ENCODE results near the gene GABRR2. TPM values are rescaled to one million over a fixed set of nuclear protein-coding genes. Genes with fewer than 3 reads are reported as not detected.

Gene GABRR2
- total RNA-seq, 4 donors from 2014 or later = 0.57 to 1.4 TPM; not detected in 2

DNA sequence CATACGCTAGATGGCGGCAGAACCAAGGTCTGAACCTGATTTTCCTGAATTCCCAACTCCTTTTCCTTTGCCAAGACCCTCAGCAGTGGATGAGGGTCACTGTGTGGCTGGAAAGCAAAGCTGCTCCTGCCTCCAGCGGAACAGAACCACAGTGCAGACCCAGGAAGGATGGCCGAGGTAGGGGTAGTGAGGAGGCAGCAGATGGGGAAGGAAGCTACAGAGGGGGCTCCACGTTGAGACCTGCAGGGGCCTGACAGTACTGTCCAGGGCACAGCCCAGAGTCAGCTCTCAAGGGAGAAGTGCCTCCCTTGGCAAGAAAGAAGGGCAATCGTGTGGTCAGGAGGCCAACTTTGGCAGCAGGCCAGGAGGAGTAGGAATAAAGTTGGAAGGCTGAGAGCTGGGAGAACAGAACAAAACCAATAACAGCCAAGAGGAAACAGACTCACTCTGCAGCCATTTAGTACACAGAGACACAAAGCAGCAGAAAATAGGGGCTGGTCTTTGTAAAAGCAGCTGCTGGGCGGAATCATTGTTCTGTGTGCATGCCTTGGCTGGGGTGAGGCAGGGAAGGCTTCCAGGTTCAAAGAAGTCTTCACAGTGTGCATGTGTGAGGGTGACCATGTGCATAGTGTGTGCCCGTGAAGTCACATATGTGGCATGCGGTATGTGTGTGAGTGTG lies 3.1 kb downstream of the GABRR2 start:
- TF ChIP-seq, protein P1, sequence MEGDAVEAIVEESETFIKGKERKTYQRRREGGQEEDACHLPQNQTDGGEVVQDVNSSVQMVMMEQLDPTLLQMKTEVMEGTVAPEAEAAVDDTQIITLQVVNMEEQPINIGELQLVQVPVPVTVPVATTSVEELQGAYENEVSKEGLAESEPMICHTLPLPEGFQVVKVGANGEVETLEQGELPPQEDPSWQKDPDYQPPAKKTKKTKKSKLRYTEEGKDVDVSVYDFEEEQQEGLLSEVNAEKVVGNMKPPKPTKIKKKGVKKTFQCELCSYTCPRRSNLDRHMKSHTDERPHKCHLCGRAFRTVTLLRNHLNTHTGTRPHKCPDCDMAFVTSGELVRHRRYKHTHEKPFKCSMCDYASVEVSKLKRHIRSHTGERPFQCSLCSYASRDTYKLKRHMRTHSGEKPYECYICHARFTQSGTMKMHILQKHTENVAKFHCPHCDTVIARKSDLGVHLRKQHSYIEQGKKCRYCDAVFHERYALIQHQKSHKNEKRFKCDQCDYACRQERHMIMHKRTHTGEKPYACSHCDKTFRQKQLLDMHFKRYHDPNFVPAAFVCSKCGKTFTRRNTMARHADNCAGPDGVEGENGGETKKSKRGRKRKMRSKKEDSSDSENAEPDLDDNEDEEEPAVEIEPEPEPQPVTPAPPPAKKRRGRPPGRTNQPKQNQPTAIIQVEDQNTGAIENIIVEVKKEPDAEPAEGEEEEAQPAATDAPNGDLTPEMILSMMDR (IDR thresholded peaks at IDR 0.05; ENCODE audit: low read depth) = no peak

DNA sequence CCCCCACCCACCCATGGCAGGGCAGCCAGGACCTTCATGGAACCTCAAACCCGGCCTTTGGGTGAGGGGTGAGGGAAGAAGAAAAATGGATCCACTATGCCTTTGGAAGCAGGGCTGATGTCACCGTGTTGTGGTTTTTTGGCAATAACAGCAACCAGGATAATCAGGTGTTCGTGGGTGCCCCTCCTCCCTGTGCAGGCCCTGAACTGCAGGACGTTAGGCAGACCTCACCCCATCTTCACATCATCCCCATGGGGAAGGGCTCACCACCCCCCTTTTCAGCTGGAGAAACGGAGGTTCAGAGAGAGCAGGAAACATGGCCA lies 3.6 kb downstream of the GABRR2 start:
- TF ChIP-seq, protein P1 (IDR thresholded peaks at IDR 0.05; ENCODE audit: low read depth) = no peak

DNA sequence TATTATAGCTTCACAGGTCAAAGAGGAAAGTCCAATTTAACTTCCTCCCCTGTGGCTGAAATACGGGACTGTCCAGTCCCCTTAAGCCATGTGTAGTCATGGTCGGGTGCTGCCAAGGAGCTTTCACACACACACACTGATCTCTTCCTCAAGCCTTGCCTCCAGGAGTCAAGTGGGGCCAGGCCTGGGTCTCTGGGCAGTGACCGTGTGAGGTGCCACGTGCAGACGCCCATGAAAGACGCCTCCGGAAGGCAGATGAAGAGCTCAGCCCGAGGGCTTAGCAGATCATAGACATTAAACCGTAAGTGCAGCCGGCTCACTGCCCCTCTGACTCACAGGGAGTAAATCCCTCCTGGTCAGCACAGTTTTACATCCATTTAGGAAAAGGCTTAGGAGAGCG lies 4.2 kb downstream of the GABRR2 start:
- TF ChIP-seq, protein P1 (IDR thresholded peaks at IDR 0.05; ENCODE audit: low read depth) = no peak

DNA sequence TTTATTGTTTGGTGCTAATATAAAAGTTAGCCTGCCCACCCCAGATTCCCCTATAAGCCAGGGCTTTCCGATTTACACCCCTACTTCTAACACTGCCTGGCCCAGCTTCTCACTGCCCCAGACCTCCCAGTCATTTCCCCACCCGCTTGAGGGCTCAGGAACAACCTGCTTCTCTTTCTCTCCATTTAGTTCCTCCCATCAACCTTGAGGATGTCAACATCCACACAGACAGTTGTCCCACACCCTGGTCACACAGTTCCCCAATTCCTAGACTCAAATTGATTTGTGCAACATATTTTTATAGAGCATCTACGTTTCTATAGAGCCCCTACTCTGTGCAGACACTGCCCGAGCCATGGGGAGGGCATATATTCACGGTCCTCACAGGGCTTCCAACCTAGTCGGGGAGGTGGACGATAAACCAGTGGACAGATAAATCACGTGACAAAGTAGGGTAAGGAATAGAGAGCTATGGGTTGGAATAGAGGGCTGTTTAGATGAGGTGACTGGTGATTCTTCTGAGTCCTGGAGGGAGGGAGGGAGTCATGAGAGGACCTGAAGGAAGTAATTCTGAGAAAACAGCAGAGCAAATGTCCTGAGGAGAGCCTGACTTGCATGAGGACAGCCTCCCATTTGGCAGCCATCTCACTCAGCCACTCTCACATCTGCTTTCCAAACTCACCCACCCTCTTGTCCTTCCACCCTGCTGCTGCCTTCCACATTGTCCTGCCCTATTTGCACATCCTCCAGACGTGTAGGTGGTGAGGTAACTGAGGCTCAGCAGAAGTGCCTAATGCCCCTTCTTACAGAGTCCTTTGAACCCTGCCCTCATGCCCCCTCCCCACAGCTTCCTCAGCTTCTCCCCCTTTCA lies 6.3 kb downstream of the GABRR2 start:
- TF ChIP-seq, protein P1 (IDR thresholded peaks at IDR 0.05; ENCODE audit: low read depth) = no peak

DNA sequence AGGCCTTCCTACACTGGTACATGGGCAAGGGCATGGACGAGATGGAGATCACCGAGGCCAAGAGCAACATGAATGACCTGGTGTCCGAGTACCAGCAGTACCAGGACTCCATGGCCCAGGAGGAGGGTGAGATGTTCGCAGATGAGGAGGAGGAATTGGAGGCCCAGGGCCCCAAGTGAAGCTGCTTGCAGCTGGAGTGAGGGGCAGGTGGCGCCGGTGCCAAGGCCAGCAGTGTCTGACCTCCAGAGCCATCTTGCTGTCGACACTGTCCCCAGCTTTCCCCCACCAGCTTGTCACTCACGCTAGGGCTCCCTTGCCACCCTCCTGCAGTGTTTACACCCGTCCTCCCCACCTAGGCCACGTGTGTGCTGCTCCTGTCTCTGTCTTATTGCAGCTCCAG lies 12.2 kb downstream of the GABRR2 start:
- TF ChIP-seq, protein P1 (IDR thresholded peaks at IDR 0.05; ENCODE audit: low read depth) = no peak

DNA sequence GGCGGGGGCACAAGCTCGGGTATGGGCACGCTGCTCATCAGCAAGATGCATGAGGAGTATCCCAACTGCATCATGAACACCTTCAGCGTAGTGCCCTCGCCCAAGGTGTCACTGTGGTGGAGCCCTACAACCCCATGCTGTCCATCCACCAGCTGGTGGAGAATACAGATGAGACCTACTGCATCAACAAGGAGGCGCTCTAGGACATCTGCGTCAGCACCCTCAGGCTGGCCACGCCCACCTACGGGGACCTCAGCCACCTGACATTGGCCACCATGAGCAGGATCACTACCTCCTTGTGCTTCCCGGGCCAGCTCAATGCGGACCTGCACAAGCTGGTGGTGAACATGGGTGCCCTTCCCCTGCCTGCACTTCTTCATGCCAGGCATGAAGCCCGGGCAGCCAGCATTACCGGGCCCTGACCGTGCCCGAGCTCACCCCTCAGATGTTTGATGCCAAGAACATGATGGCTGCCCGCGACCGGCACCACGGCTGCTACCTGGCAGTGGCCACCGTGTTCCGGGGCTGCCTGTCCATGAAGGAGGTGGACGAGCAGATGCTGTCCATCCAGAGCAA lies 12.8 kb downstream of the GABRR2 start:
- TF ChIP-seq, protein P1 (IDR thresholded peaks at IDR 0.05; ENCODE audit: low read depth) = no peak

DNA sequence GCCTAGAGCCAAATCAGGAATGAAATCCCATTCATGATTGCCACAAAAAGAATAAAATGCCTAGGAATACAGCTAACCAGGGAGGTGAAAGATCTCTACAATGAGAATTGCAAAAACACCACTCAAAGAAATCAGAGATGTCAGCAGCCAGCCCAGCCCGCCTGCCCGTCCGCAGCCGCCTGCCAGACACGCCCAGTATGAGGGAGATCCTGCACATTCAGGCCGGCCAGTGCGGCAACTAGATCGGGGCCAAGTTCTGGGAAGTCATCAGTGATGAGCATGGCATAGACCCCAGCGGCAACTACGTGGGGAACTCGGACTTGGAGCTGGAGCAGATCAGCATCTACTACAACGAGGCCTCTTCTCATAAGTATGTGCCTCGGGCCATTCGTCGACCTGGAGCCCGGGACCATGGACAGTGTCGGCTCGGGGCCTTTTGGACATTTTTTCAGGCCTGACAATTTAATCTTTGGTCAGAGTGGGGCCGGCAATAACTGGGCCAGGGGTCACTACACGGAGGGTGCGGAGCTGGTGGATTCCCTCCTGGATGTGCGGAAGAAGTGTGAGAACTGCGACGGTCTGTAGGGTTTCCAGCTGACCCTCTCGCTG lies 13.4 kb downstream of the GABRR2 start:
- TF ChIP-seq, protein P1 (IDR thresholded peaks at IDR 0.05; ENCODE audit: low read depth) = no peak
